Activated CD4-positive, alpha-beta T cell treated with anti-CD3 and anti-CD28 coated beads for 36 hours (primary cell): ENCODE measurements around the gene AP5M1. TPM values are rescaled to one million over a fixed set of nuclear protein-coding genes. Genes with fewer than 3 reads are reported as not detected.
A peak's percentile ranks its signal among the peaks of the same experiment; 100 is the strongest.
"Not testable (repeated sequence)": the region's sequence is repeated elsewhere in the genome, so short reads cannot be mapped to it uniquely, and the experiment has no call there.

Experiments
- ATAC-seq: fragments of 200-7000 bp; cut with Tn5 transposase; one replicate; pipeline ENCODE4 v1.10.0; 2021; ENCODE audit warnings: mild to moderate bottlenecking, moderate library complexity
- CTCF ChIA-PET: fragments of 350-600 bp; sonication (Branson Sonifier 250); formaldehyde crosslinking; loops from one replicate; lab custom pipeline; 2021; ENCODE audit warnings: antibody characterized with exemption; lab: Charles Lee
- POLR2A ChIA-PET: fragments of 350-600 bp; sonication (Branson Sonifier 250); formaldehyde crosslinking; loops from one replicate; lab custom pipeline; 2021; ENCODE audit warnings: antibody characterized with exemption, inconsistent platforms; lab: Charles Lee
- DNase-seq: peaks from one replicate; pipeline ENCODE4 v3.0.0-alpha.2; 2020
- H3K27ac Mint-ChIP-seq: one replicate; pipeline ENCODE4 v1.8.0; 2021; ENCODE audit warnings: mixed read lengths
- H3K27me3 Mint-ChIP-seq: one replicate; pipeline ENCODE4 v1.8.0; 2021; ENCODE audit warnings: mixed read lengths
- H3K36me3 Mint-ChIP-seq: one replicate; pipeline ENCODE4 v1.8.0; 2021; ENCODE audit warnings: low read depth, mixed read lengths
- H3K4me1 Mint-ChIP-seq: one replicate; pipeline ENCODE4 v1.8.0; 2021; ENCODE audit warnings: mixed read lengths
- H3K4me3 Mint-ChIP-seq: one replicate; pipeline ENCODE4 v1.8.0; 2021; ENCODE audit warnings: mild to moderate bottlenecking, moderate library complexity, mixed read lengths
- H3K9me3 Mint-ChIP-seq: one replicate; pipeline ENCODE4 v1.8.0; 2021; ENCODE audit warnings: low read depth, mixed read lengths
- intact Hi-C, 2 experiments: fragments of 100-400 bp; cut with DNase I in 1 of 2; cut with micrococcal nuclease in 1 of 2; formaldehyde crosslinking; loops; one replicate each; pipeline versions ENCODE4 v1.14.2 to v1.15.1; 2022 to 2024; cut with DNase I, micrococcal nuclease
- total RNA-seq, 2 experiments: library from RNA; stranded (reverse); gene quantifications; one replicate each; pipeline ENCODE4 v1.2.3, GENCODE V29; 2021

AP5M1 gene
- total RNA-seq, 2 experiments from 2014 or later = 30.8 to 32.7 TPM

DNA sequence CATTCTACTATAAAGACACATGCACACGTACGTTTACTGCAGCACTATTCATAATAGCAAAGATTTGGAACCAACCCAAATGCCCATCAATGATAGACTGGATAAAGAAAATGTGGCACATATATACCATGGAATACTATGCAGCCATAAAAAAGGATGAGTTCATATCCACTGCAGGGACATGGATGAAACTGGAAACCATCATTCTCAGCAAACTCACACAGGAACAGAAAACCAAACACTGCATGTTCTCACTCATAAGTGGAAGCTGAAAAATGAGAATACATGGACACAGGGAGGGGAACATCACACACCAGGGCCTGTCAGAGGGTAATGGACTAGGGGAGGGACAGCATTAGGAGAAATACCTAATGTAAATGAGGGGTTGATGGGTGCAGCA is 10.6 kb upstream of the AP5M1 start:
- Mint-ChIP-seq H3K4me1 (peaks cover 41% of the 10 kb centered on the region), H3K36me3 (peaks cover 43% of the 10 kb centered on the region)
- POLR2A ChIA-PET, H3K27ac Mint-ChIP-seq, H3K4me3 Mint-ChIP-seq, H3K27me3 Mint-ChIP-seq, DNase-seq, CTCF ChIA-PET, ATAC-seq, H3K9me3 Mint-ChIP-seq, intact Hi-C loops: not testable (repeated sequence)

DNA sequence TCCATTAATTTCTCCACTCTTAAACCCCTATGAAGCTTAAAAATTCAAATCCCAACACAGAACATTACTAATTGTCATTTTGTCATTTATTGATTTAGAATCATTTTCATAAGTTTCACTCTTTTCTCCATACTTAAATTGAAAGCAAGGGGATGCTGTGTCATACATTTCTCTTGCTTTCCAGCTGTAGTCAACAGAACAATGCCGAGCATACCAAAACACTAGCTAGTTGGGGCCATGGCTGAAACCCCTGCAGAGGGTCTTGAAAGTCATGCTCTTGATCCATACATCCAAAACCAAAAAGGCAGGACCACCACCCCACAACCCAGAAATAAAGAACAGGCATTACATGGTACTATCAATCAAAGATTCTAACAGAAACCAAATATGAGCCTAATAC is 9.1 kb upstream of the AP5M1 start:
- Mint-ChIP-seq H3K27me3 (no peaks in the 10 kb centered on the region), H3K4me1 (peaks cover 44% of the 10 kb centered on the region), H3K36me3 (peaks cover 37% of the 10 kb centered on the region), H3K27ac (no peak overlapping the region), H3K4me3 (no peak overlapping the region), H3K9me3 (peaks cover 1% of the 10 kb centered on the region)
- intact Hi-C loops = no loop called here
- ATAC-seq (no peak), DNase-seq (no peak)
- CTCF ChIA-PET = interaction anchor here (0.9 kb wide), 1 partner anchor 9 kb away, joined by 3 read pairs; the partner anchor contains the start of genes AP5M1 and EXOC5
- POLR2A ChIA-PET = no interaction called here

DNA sequence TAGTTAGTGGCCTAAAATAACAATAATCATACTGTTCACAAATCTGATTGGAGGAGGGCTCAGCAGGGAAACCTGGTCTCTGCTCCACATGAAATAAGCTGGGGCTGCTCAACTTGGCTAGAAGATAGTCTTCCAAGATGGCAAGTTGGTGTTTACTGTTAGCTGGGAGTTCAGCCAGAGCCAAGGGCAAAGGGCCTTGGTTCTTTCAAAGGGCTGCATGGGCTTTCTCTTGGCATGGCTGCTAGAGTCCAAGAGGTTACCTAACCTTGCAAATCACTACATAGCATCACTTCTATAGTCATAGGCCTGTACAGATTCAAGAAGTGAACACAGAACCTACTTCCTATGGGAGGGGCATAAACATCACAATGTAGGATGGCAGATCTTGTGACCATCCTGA is 7.2 kb upstream of the AP5M1 start:
- Mint-ChIP-seq H3K27me3 (no peaks in the 10 kb centered on the region), H3K36me3 (peaks cover 32% of the 10 kb centered on the region)
- POLR2A ChIA-PET = no interaction called here

GRCh38 chr14:57262117-57262516 is 6.7 kb upstream of the AP5M1 start:
- CTCF ChIA-PET = no interaction called here
- no peak for DNase-seq
- intact Hi-C loops = no loop called here
- Mint-ChIP-seq H3K9me3 (peaks cover 1% of the 10 kb centered on the region), H3K27ac (no peak overlapping the region), H3K4me3 (no peak overlapping the region), H3K4me1 (peaks cover 51% of the 10 kb centered on the region), H3K27me3 (no peaks in the 10 kb centered on the region), H3K36me3 (peaks cover 26% of the 10 kb centered on the region)
- ATAC-seq = no peak
- POLR2A ChIA-PET = no interaction called here

More for the DNA sequence above, 7.2 kb upstream of the AP5M1 start:
- DNase-seq (no peak), ATAC-seq (no peak)
- CTCF ChIA-PET = no interaction called here
- intact Hi-C loops = no loop called here
- Mint-ChIP-seq H3K4me1 (peaks cover 51% of the 10 kb centered on the region), H3K27ac (no peak overlapping the region), H3K9me3 (peaks cover 1% of the 10 kb centered on the region), H3K4me3 (no peak overlapping the region)

- intact Hi-C loops = loop anchor here in 1 of 2 experiments (5.0 kb wide), 2 partner anchors 1149 to 1894 kb away; partner anchors contain the start of gene PELI2
- Mint-ChIP-seq H3K27ac (peak overlapping the region; percentile 40), H3K4me3 (no peak overlapping the region), H3K4me1 (peaks cover 58% of the 10 kb centered on the region), H3K9me3 (no peaks in the 10 kb centered on the region), H3K36me3 (peaks cover 6% of the 10 kb centered on the region), H3K27me3 (no peaks in the 10 kb centered on the region)
- ATAC-seq (no peak), DNase-seq (no peak)
- ChIA-PET CTCF (interaction anchor here (0.9 to 1.0 kb wide), 2 partner anchors 21 to 50 kb away, joined by 3 read pairs; no protein-coding TSS in a partner anchor), POLR2A (interaction anchor here (0.6 kb wide), 1 partner anchor 134 kb away, joined by 4 read pairs; no protein-coding TSS in a partner anchor)
Measured at GRCh38 chr14:57266065-57266464, 2.7 kb upstream of the AP5M1 start.

DNA sequence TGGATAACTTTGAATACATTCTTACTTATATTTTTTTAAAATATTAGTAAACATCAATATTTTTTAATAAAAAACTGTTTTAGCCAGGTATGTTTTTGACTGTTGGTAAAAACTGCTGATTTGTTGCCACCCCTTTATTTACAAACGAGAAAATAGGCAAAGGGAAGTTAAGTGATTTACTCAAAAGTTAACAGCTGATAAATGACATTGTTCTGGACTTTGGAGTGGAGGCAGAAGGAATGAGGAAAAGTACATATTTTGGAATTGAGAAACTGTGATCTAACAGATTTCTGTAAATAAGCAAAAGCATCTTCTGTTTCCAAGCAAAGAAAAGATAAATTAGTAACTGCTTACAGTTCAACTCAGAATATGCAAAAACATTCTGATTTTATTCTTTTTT is 4.5 kb downstream of the AP5M1 start:
- intact Hi-C loops = no loop called here
- Mint-ChIP-seq H3K27me3 (no peaks in the 10 kb centered on the region), H3K36me3 (peaks cover 15% of the 10 kb centered on the region), H3K27ac (no peak overlapping the region), H3K4me3 (no peak overlapping the region), H3K4me1 (peaks cover 43% of the 10 kb centered on the region), H3K9me3 (no peaks in the 10 kb centered on the region)
- no peak for ATAC-seq
- POLR2A ChIA-PET = no interaction called here
- no peak for DNase-seq
- CTCF ChIA-PET = no interaction called here

DNA sequence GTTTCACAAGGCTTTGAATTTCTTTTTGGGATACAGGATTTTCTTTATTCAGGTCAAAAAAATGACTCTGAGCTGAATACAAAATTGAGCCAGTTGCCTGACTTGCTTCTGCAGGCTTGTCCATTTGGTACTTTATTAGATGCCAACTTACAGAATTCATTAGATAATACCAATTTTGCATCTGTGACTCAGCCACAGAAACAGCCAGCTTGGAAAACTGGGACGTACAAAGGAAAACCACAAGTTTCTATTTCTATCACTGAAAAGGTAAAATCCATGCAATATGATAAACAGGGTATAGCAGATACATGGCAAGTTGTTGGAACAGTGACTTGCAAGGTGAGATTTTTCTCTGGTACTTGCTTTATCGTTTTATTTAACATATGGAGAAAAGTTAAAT is 5.8 kb downstream of the AP5M1 start:
- H3K27ac Mint-ChIP-seq = no peak overlapping the region
- DNase-seq (no peak), ATAC-seq (no peak)
- H3K27me3 Mint-ChIP-seq = no peaks in the 10 kb centered on the region
- intact Hi-C loops = no loop called here
- peaks cover 43% of the 10 kb centered on the region for H3K4me1 Mint-ChIP-seq
- H3K4me3 Mint-ChIP-seq = no peak overlapping the region
- ChIA-PET POLR2A (no interaction called here), CTCF (interaction anchor here (0.9 kb wide), 1 partner anchor 15 kb away, joined by 3 read pairs; no protein-coding TSS in a partner anchor)
- H3K36me3 Mint-ChIP-seq = peaks cover 15% of the 10 kb centered on the region
- no peaks in the 10 kb centered on the region for H3K9me3 Mint-ChIP-seq

GRCh38 chr14:57275023-57275664 is 6.4 kb downstream of the AP5M1 start:
- intact Hi-C loops = no loop called here
- H3K27ac Mint-ChIP-seq = no peak overlapping the region
- peak; percentile 39 for ATAC-seq
- ChIA-PET POLR2A (no interaction called here), CTCF (interaction anchor here (0.9 kb wide), 1 partner anchor 14 kb away, joined by 3 read pairs; no protein-coding TSS in a partner anchor)
- H3K4me3 Mint-ChIP-seq = no peak overlapping the region
- peaks cover 15% of the 10 kb centered on the region for H3K36me3 Mint-ChIP-seq
- H3K27me3 Mint-ChIP-seq = no peaks in the 10 kb centered on the region
- H3K9me3 Mint-ChIP-seq = no peaks in the 10 kb centered on the region
- no peak for DNase-seq
- H3K4me1 Mint-ChIP-seq = peaks cover 39% of the 10 kb centered on the region

GRCh38 chr14:57277062-57277461 is 8.3 kb downstream of the AP5M1 start:
- intact Hi-C loops = no loop called here
- CTCF ChIA-PET = no interaction called here
- DNase-seq = no peak

DNA sequence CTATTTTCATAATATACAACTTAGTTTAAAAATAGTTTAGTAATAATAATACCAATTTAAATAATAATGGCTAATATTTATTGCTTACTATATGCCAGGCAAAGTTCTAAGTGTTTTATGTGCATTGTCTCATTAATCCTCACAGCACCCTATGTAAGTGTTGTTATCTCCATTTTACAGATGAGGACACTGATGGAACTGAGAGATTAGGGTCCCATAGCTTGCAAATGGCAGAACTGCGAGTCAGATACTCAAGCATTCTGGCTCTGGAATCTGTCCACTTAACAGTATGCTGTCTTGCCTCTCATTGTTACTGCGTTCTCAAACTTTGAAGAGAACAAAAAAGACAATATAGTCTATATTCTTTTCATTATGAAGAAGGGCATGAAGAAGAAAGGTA is 19.0 kb downstream of the AP5M1 start:
- no peak overlapping the region for H3K27ac Mint-ChIP-seq
- intact Hi-C loops = no loop called here
- no peaks in the 10 kb centered on the region for H3K27me3 Mint-ChIP-seq
- H3K36me3 Mint-ChIP-seq = peaks cover 27% of the 10 kb centered on the region
- CTCF ChIA-PET = no interaction called here
- no peaks in the 10 kb centered on the region for H3K9me3 Mint-ChIP-seq
- no peak overlapping the region for H3K4me3 Mint-ChIP-seq
- DNase-seq (no peak), ATAC-seq (no peak)
- H3K4me1 Mint-ChIP-seq = no peaks in the 10 kb centered on the region
- POLR2A ChIA-PET = interaction anchor here (0.5 kb wide), 1 partner anchor 173 kb away, joined by 3 read pairs; no protein-coding TSS in a partner anchor

More at GRCh38 chr14:57277062-57277461, 8.3 kb downstream of the AP5M1 start:
- Mint-ChIP-seq H3K36me3 (peaks cover 22% of the 10 kb centered on the region), H3K27me3 (no peaks in the 10 kb centered on the region), H3K4me3 (no peak overlapping the region), H3K27ac (no peak overlapping the region), H3K4me1 (peaks cover 21% of the 10 kb centered on the region), H3K9me3 (no peaks in the 10 kb centered on the region)
- POLR2A ChIA-PET = no interaction called here
- no peak for ATAC-seq

DNA sequence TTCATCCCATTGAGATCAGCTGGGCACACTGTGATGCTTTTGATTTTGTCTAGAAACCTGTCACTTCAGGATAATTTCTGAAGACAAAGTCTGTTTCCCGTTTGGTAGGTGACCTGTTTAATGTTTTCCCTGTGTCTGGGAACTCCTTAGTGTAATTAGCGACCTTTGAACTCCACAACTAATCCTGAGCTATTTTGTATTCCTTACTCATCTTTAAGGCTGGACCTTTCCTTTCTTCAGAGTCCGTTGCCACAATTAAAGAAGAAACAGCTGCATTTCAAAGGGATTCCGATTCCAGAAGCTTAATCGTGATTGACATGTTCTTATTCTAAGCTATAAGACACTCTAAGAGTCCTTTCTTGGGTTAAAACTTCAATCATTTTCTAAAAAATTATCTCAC is 22.0 kb downstream of the AP5M1 start:
- no peaks in the 10 kb centered on the region for H3K27me3 Mint-ChIP-seq
- CTCF ChIA-PET = interaction anchor here (1.0 to 1.6 kb wide), 2 partner anchors 26 to 69 kb away, joined by 3 to 4 read pairs; no protein-coding TSS in a partner anchor
- DNase-seq (no peak), ATAC-seq (no peak)
- no peak overlapping the region for H3K27ac Mint-ChIP-seq
- no peaks in the 10 kb centered on the region for H3K9me3 Mint-ChIP-seq
- no peaks in the 10 kb centered on the region for H3K4me1 Mint-ChIP-seq
- peaks cover 12% of the 10 kb centered on the region for H3K36me3 Mint-ChIP-seq
- intact Hi-C loops = no loop called here
- no peak overlapping the region for H3K4me3 Mint-ChIP-seq
- POLR2A ChIA-PET = no interaction called here
